ENCODE data around the gene CMTM4.
"Not testable (repeated sequence)": the region's sequence is repeated elsewhere in the genome, so short reads cannot be mapped to it uniquely, and the experiment has no call there.

Gene CMTM4

GRCh38 chr16:66703406-66704215 lies 7.1 kb upstream of the CMTM4 start:
- no peak for DNase-seq

DNA sequence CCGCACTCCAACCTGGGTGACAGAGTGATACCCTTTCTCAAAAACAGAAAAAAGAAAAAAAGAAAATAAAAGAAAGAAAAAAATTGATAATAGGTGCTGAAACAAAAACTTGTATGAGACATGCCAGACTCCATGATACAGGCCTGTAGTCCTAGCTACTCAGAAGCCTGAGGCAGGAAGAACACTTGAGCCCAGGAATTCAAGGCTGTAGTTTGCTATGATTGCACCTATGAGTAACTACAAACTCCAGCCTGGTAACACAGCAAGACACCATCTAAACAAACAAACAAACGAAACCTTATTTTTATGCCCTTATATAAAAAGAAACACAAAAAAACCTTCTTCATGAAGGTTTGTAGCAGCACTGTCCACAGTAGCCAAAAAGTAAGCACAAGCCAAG lies 5.0 kb upstream of the CMTM4 start:
- no peak for DNase-seq

- DNase-seq, result no peak
Observed at GRCh38 chr16:66701026-66701425, 4.5 kb upstream of the CMTM4 start.

DNA sequence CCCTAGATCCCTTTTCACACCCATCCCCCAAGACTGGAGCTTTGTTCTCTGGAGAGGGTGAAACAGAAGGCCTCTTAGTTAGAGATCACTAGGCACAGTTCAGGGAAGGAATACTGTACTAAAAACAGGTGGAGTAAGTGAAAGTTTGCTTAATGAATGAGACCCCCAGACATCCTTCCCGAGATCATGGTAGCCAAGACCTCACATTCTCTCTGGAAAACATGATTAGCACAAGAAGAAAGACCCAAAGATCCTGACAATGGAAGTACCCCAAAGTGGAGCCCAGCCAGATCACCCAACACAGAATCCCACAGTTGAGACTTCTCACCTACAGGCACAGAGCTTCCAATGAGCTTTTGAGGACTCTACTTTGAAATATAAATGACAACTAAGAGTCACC lies 3.4 kb upstream of the CMTM4 start:
- DNase-seq, result no peak

- DNase-seq, result no peak
Observed at GRCh38 chr16:66698046-66698445, 1.5 kb upstream of the CMTM4 start.

DNA sequence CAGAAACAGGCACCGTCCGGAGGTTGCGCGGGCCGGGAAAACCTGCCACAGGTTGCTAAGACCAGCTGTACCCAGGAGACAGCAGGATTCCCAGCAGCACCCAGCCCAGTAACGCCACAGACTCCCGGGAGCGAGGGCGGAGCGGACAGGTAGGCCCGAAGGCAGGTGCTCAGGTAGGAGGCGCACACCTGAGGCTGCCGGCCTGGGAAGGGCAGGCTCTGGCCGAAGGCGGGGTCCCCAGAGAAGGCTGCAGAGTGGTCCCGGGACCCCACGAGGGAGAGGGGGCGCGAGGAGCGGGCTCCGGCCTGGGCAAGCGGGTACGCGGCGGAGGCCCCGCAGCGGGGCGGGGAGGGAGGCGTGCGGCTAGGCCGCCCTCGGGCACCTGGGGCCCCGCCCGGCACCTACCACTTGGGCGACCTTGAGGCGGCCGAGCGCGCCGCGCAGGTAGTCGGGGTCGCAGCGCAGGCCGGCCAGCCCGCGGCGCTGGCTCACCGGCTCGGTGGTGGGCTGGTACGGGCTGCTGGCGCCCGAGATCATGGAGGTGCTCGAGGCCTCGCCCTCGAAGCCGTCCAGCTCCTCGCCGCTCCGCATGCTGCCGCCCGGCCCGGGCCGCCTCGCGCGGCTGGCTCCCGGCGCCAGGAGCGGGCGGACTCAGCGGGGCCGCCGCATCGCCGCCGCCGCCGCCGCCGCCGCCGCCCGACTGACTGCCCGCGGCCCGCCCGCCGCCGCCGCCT lies 441 bp downstream of the CMTM4 start:
- DNase-seq, result no peak

- peak; percentile 34 to 66 for DNase-seq
Observed at GRCh38 chr16:66695471-66695934, 1.0 kb downstream of the CMTM4 start.

DNA sequence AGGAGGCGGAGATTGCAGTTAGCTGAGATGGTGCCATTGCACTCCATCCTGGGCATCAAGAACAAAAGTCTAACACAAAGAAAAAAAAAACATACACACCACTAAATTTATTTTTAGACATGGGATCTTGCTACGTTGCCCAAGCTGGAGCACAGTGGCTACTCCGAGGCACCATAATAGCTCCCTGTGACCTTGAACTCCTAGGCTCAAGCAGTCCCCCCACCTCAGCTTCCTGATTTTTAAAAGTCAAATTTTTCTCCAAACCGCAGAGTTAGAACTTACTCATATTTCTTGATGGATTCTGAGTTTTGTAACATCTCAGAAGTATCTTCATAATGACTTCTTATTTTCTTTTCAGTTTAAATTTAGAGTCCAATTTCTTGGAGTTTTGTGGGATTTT lies 3.4 kb downstream of the CMTM4 start:
- DNase-seq, result no peak

GRCh38 chr16:66692341-66692740 lies 4.2 kb downstream of the CMTM4 start:
- DNase-seq, result no peak

- no peak for DNase-seq
Observed at GRCh38 chr16:66691234-66691633, 5.3 kb downstream of the CMTM4 start.

- peak; percentile 20 to 36 for DNase-seq
Observed at GRCh38 chr16:66690106-66690847, 6.3 kb downstream of the CMTM4 start.

DNA sequence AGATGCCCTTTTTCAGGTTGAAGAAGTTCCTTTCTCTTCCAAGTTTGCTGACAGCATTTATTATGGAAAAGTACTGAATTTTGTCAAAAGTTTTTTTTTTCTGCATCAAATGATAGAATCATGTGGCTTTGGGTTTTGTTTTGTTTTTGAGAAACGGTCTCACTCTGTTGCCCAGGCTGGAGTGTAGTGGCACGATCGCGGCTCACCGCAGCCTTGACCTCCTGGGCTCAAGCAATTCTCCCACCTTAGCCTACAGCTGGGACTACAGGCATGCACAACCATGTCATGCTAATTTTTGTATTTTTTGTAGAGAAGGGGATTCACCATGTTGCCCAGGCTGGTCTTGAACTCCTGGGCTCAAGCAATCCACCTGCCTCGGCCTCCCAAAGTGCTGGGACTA lies 7.3 kb downstream of the CMTM4 start:
- no peak for DNase-seq

GRCh38 chr16:66687906-66688625 lies 8.5 kb downstream of the CMTM4 start:
- no peak for DNase-seq

- not testable (repeated sequence) for DNase-seq
Observed at GRCh38 chr16:66685501-66686115, 10.9 kb downstream of the CMTM4 start.

- DNase-seq, result no peak
Observed at GRCh38 chr16:66682271-66682670, 14.3 kb downstream of the CMTM4 start.

- DNase-seq, result no peak
Observed at GRCh38 chr16:66681676-66682075, 14.9 kb downstream of the CMTM4 start.

- no peak for DNase-seq
Observed at GRCh38 chr16:66678337-66678736, 18.2 kb downstream of the CMTM4 start.

DNA sequence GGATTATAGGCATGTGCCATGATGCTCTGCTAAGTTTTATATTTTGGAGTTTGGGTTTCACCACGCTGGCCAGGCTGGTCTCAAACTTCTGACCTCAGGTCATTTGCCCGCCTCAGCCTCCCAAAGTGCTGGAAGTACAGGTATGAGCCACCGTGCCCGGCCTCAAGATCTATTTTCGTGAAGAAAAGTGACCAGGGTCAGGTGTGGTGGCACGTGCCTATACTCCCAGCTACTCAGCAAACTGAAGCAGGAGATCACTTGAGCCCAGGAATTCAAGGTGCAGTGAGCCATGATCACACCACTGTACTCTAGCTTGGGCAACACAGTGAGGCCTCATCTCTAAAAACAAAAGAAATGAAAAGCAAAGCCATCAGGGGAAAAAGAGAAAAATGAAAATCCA lies 18.7 kb downstream of the CMTM4 start:
- no peak for DNase-seq

DNA sequence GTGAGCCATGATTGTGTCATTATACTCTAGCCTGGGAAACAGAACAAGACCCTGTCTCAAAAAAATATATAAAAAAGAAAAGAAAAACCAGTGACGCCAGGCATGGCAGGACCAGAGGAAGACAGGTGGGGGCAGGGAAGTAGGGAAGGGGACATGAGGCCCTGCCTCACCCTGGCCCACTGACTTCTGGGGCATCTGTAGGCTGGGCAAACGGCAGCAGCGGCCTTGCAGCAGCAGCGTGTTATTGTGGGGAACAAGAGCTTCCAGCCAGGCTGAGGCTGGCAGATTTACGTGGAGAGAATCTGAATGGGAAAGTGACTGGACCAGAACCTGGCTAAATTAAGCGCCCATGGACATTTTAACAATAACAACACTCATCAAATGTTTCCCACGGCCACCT lies 19.4 kb downstream of the CMTM4 start:
- peak in 1 of 2 donors; percentile 42 for DNase-seq

- no peak for DNase-seq
Observed at GRCh38 chr16:66676599-66676998, 19.9 kb downstream of the CMTM4 start.

- DNase-seq, result no peak
Observed at GRCh38 chr16:66673691-66674090, 22.9 kb downstream of the CMTM4 start.

- DNase-seq, result no peak
Observed at GRCh38 chr16:66670691-66671388, 25.7 kb downstream of the CMTM4 start.
